PFSK-1 (cell line): Measurements from ENCODE around the gene DRAXIN.

Source experiments
- FOXP2 ChIP-seq: optimal IDR thresholded peaks from 2 replicates; pipeline ENCODE3; 2011; ENCODE audit warnings: borderline replicate concordance, control low read depth, inconsistent platforms; ENCODE audit not compliant: insufficient read depth; ENCODE audit errors: extremely low read length, extremely low read depth
- POLR2AphosphoS5 ChIP-seq: IDR thresholded peaks from 2 replicates; pipeline ENCODE4 v1.6.1; 2012; ENCODE audit warnings: low read depth, mild to moderate bottlenecking, control low read depth, low read length, moderate library complexity
- REST ChIP-seq, 2 experiments: IDR thresholded peaks; 2 replicates each; pipeline versions ENCODE4 v1.6.1 to v1.8.0; 2011 to 2012; ENCODE audit warnings: low read depth in 2 of 2, low read length in 2 of 2, control low read depth in 1 of 2, inconsistent platforms in 1 of 2, mild to moderate bottlenecking in 1 of 2, moderate library complexity in 1 of 2; ENCODE audit not compliant: insufficient read depth in 1 of 2
- SIN3A ChIP-seq: IDR thresholded peaks from 2 replicates; pipeline ENCODE4 v1.6.1; 2012; ENCODE audit warnings: mild to moderate bottlenecking, low read length, moderate library complexity, borderline replicate concordance; ENCODE audit not compliant: insufficient read depth
- TAF1 ChIP-seq: IDR thresholded peaks from 2 replicates; pipeline ENCODE4 v1.6.1; 2012; ENCODE audit warnings: low read length, control low read depth, borderline replicate concordance; ENCODE audit not compliant: insufficient read depth

The DRAXIN gene

GRCh38 chr1:11771481-11772043 lies 80.1 kb downstream of the DRAXIN start:
- TF ChIP-seq SIN3A (no peak), FOXP2 (no peak), REST (IDR thresholded peaks at IDR 0.05; ENCODE audit: insufficient read depth in 1 of 2, low read depth in 2 of 2, low read length in 2 of 2) (no peak), POLR2AphosphoS5 (no peak), TAF1 (no peak)

- no peak for TF ChIP-seq SIN3A
- TF ChIP-seq REST (IDR thresholded peaks at IDR 0.05; ENCODE audit: insufficient read depth in 1 of 2, low read depth in 2 of 2, low read length in 2 of 2), result no peak
- TF ChIP-seq TAF1, result no peak
- no peak for TF ChIP-seq POLR2AphosphoS5
- no peak for TF ChIP-seq FOXP2
These were observed 80.9 kb downstream of the DRAXIN start for GRCh38 chr1:11772458-11772857.

GRCh38 chr1:11774753-11775152 lies 83.2 kb downstream of the DRAXIN start:
- TF ChIP-seq POLR2AphosphoS5, result no peak
- TF ChIP-seq REST (IDR thresholded peaks at IDR 0.05; ENCODE audit: insufficient read depth in 1 of 2, low read depth in 2 of 2, low read length in 2 of 2), result no peak
- TF ChIP-seq FOXP2, result no peak
- TF ChIP-seq TAF1, result no peak
- no peak for TF ChIP-seq SIN3A
